Endodermal cell (in vitro differentiated cells): ENCODE results near the gene C8B. TPM values are rescaled to one million over a fixed set of nuclear protein-coding genes. Genes with fewer than 3 reads are reported as not detected.

Experiments used
- DNase-seq: peaks from one replicate; pipeline ENCODE4 v3.0.0-alpha.2; 2017
- H3K27ac ChIP-seq: 2 replicates; pipeline ENCODE4 v1.5.1; 2013; ENCODE audit warnings: mild to moderate bottlenecking, low read depth, low read length, moderate library complexity
- H3K27me3 ChIP-seq: 2 replicates; pipeline ENCODE4 v1.6.1; 2013; ENCODE audit warnings: mild to moderate bottlenecking, low read length, moderate library complexity; ENCODE audit not compliant: insufficient read depth, control insufficient read depth, poor library complexity, severe bottlenecking
- H3K36me3 ChIP-seq: 2 replicates; pipeline ENCODE4 v1.7.0; 2013; ENCODE audit warnings: mild to moderate bottlenecking, low read length, moderate library complexity; ENCODE audit not compliant: control insufficient read depth, insufficient read depth
- H3K4me1 ChIP-seq: one replicate; pipeline ENCODE4 v1.7.0; 2013; ENCODE audit warnings: low read length; ENCODE audit not compliant: control insufficient read depth, insufficient read depth
- H3K4me3 ChIP-seq: 2 replicates; pipeline ENCODE4 v1.5.1; 2013; ENCODE audit warnings: mild to moderate bottlenecking, low read length, moderate library complexity
- H3K9ac ChIP-seq: 2 replicates; pipeline ENCODE4 v1.6.1; 2013; ENCODE audit warnings: mild to moderate bottlenecking, low read length, moderate library complexity; ENCODE audit not compliant: poor library complexity, severe bottlenecking; ENCODE audit errors: extremely low read depth
- H3K9me3 ChIP-seq: 2 replicates; pipeline ENCODE4 v1.6.1; 2013; ENCODE audit warnings: mild to moderate bottlenecking, low read length, moderate library complexity; ENCODE audit not compliant: control insufficient read depth
- H3K27ac Mint-ChIP-seq: 2 replicates; pipeline ENCODE4 v1.8.0; 2020; ENCODE audit warnings: mixed read lengths
- H3K27me3 Mint-ChIP-seq: 2 replicates; pipeline ENCODE4 v1.8.0; 2021; ENCODE audit warnings: mild to moderate bottlenecking, mixed read lengths; ENCODE audit not compliant: insufficient read depth
- H3K36me3 Mint-ChIP-seq: 2 replicates; pipeline ENCODE4 v1.8.0; 2020; ENCODE audit warnings: low read depth, mixed read lengths
- H3K4me1 Mint-ChIP-seq: 2 replicates; pipeline ENCODE4 v1.8.0; 2020; ENCODE audit warnings: mixed read lengths
- H3K4me3 Mint-ChIP-seq: 2 replicates; pipeline ENCODE4 v1.8.0; 2020; ENCODE audit warnings: mild to moderate bottlenecking, moderate library complexity, mixed read lengths
- H3K9me3 Mint-ChIP-seq: 2 replicates; pipeline ENCODE4 v1.8.0; 2020; ENCODE audit warnings: mild to moderate bottlenecking, mixed read lengths
- WGBS, 2 experiments: methylation state at CpG; one replicate each; pipeline versions ENCODE4 v1.1.5 to v1.1.7; 2013; ENCODE audit warnings: missing lambda C conversion rate in 2 of 2, mixed read lengths in 1 of 2; ENCODE audit not compliant: insufficient coverage in 1 of 2, insufficient read length in 1 of 2; 5-methylcytosine and 5-hydroxymethylcytosine counted together
- total RNA-seq, 2 donors: library from RNA; stranded (reverse); fragmentation: NEBNext Ultra II Directional in 1 of 2; extraction: Animal tissue kit (Norgen Biotek cat#: 25700) in 1 of 2; gene quantifications; 2 replicates in 1 of 2; 3 replicates in 1 of 2; pipeline ENCODE4 v1.2.1, GENCODE V29; 2021
- TF ChIP-seq, protein P1 (sequence below): fragments of 200-600 bp; sonication (generic); conservative IDR thresholded peaks from 2 replicates; pipeline ENCODE4 v1.5.0; 2021; ENCODE audit warnings: antibody characterized with exemption, mild to moderate bottlenecking

C8B gene
- total RNA-seq, 2 donors from 2014 or later, result not detected

DNA sequence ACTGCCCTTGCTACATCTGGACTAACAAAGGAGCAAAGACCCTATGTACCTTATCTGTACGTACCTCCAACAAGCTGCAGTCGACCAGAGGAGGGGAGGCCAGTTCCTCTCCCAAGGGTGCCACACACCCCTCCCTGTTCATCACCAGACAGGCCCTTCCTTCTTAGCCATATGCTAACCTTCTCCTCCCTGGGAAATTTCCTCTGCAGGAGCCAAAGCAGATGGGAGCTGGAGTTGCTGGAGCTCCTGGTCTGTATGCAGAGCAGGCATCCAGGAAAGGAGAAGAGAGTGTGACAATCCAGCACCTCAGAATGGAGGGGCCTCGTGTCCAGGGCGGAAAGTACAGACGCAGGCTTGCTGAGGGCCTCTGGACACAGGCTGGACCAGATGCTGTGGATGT is 48.5 kb downstream of the C8B start:
- TF ChIP-seq, protein P1, sequence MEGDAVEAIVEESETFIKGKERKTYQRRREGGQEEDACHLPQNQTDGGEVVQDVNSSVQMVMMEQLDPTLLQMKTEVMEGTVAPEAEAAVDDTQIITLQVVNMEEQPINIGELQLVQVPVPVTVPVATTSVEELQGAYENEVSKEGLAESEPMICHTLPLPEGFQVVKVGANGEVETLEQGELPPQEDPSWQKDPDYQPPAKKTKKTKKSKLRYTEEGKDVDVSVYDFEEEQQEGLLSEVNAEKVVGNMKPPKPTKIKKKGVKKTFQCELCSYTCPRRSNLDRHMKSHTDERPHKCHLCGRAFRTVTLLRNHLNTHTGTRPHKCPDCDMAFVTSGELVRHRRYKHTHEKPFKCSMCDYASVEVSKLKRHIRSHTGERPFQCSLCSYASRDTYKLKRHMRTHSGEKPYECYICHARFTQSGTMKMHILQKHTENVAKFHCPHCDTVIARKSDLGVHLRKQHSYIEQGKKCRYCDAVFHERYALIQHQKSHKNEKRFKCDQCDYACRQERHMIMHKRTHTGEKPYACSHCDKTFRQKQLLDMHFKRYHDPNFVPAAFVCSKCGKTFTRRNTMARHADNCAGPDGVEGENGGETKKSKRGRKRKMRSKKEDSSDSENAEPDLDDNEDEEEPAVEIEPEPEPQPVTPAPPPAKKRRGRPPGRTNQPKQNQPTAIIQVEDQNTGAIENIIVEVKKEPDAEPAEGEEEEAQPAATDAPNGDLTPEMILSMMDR, result no peak
- peaks cover 2% of the 10 kb centered on the region for H3K27me3 Mint-ChIP-seq

DNA sequence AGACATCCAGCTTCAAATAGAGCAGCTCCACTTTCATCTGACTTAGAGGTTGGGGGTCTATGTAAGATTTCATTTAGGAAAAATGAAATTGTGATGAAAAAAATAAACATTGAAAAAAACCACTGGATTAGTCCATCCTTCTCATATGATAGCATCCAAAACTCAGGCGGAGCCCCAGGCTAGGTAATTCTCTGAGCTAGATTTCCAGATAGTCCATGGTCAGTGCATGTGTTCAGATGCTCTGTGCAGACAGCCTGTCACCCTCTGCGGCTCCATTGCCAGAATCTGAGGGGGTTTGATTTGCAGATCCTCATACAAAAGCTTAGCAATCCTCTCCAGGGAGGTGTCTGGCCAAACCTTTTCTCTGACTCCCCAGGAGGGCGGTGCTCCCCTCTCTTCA is 49.2 kb downstream of the C8B start:
- no peak for DNase-seq
- H3K27ac Mint-ChIP-seq, result no peak overlapping the region
- H3K9me3 ChIP-seq, result no peaks in the 10 kb centered on the region
- peaks cover 18% of the 10 kb centered on the region for H3K4me1 ChIP-seq
- peaks cover 2% of the 10 kb centered on the region for H3K27me3 Mint-ChIP-seq
- no peak overlapping the region for H3K4me3 ChIP-seq
- H3K9ac ChIP-seq, result no peak overlapping the region
- no peak overlapping the region for H3K4me3 Mint-ChIP-seq
- no peaks in the 10 kb centered on the region for H3K36me3 ChIP-seq
- H3K27me3 ChIP-seq, result no peaks in the 10 kb centered on the region
- H3K4me1 Mint-ChIP-seq, result peaks cover 43% of the 10 kb centered on the region
- no peaks in the 10 kb centered on the region for H3K9me3 Mint-ChIP-seq
- 91 to 94% methylated on average over 2 to 3 of the region's 3 CpGs for WGBS, 2 experiments
- TF ChIP-seq, protein P1, result no peak
- no peak overlapping the region for H3K27ac ChIP-seq
- H3K36me3 Mint-ChIP-seq, result no peaks in the 10 kb centered on the region

More for the DNA sequence above, 48.5 kb downstream of the C8B start:
- H3K27me3 ChIP-seq, result no peaks in the 10 kb centered on the region
- H3K9me3 ChIP-seq, result peaks cover 4% of the 10 kb centered on the region
- H3K4me3 Mint-ChIP-seq, result no peak overlapping the region
- no peak for DNase-seq
- H3K4me3 ChIP-seq, result no peak overlapping the region
- H3K36me3 ChIP-seq, result no peaks in the 10 kb centered on the region
- no peak overlapping the region for H3K27ac ChIP-seq
- WGBS, 2 experiments, result 89% methylated on average over 4 to 5 of the region's 5 CpGs
- peaks cover 42% of the 10 kb centered on the region for H3K4me1 Mint-ChIP-seq
- no peak overlapping the region for H3K27ac Mint-ChIP-seq
- peaks cover 18% of the 10 kb centered on the region for H3K4me1 ChIP-seq
- H3K36me3 Mint-ChIP-seq, result no peaks in the 10 kb centered on the region
- H3K9ac ChIP-seq, result no peak overlapping the region
- H3K9me3 Mint-ChIP-seq, result peaks cover under 1% of the 10 kb centered on the region

DNA sequence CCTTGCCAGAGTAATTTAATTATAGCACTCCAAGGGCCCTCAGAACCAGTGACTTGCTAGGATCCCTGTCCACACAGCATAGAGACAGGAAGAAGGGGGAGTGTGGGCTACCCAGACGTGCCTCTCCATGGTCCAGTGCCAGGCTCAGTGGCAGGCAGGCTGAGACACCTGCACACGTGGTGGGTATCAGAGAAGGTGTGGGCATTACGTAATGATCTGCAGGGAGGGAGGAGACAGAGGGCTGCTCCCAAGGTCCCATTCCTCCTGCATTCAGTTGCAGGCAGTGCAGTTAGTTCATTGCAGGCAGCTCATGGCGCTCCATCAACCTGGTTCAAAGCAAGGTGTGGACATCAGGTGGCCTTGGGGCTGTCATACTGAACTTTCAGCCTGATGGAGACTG is 49.9 kb downstream of the C8B start:
- no peaks in the 10 kb centered on the region for H3K9me3 ChIP-seq
- Mint-ChIP-seq H3K9me3 (no peaks in the 10 kb centered on the region), H3K36me3 (no peaks in the 10 kb centered on the region), H3K27ac (no peak overlapping the region), H3K27me3 (peaks cover 2% of the 10 kb centered on the region), H3K4me1 (peaks cover 39% of the 10 kb centered on the region), H3K4me3 (no peak overlapping the region)
- H3K27ac ChIP-seq, result no peak overlapping the region
- no peak overlapping the region for H3K9ac ChIP-seq
- H3K27me3 ChIP-seq, result no peaks in the 10 kb centered on the region
- DNase-seq, result no peak
- no peak overlapping the region for H3K4me3 ChIP-seq
- TF ChIP-seq, protein P1, result no peak
- 94 to 100% methylated on average over 2 to 4 of the region's 4 CpGs for WGBS, 2 experiments
- peaks cover 24% of the 10 kb centered on the region for H3K4me1 ChIP-seq
- H3K36me3 ChIP-seq, result no peaks in the 10 kb centered on the region
